GM21390 (cell line): ENCODE measurements around the gene MGST3.
"Not testable (repeated sequence)": the region's sequence is repeated elsewhere in the genome, so short reads cannot be mapped to it uniquely, and the experiment has no call there.

Experiments used
- ATAC-seq: cut with Tn5 transposase; IDR thresholded peaks from one replicate; pipeline ENCODE4 v1.9.1; 2021; ENCODE audit not compliant: unreplicated experiment

Gene MGST3

GRCh38 chr1:165648919-165649572 lies 18.0 kb downstream of the MGST3 start:
- no peak for ATAC-seq

GRCh38 chr1:165650981-165651625 lies 20.1 kb downstream of the MGST3 start:
- no peak for ATAC-seq

GRCh38 chr1:165658766-165659580 lies 27.9 kb downstream of the MGST3 start:
- ATAC-seq, result not testable (repeated sequence)

- ATAC-seq, result no peak
Observed at GRCh38 chr1:165659581-165659895, 28.5 kb downstream of the MGST3 start.

GRCh38 chr1:165661703-165662102 lies 30.7 kb downstream of the MGST3 start:
- no peak for ATAC-seq

GRCh38 chr1:165662186-165662585 lies 31.2 kb downstream of the MGST3 start:
- ATAC-seq, result no peak

GRCh38 chr1:165666152-165666825 lies 35.3 kb downstream of the MGST3 start:
- ATAC-seq, result no peak

GRCh38 chr1:165668184-165668583 lies 37.1 kb downstream of the MGST3 start:
- no peak for ATAC-seq

- no peak for ATAC-seq
Observed at GRCh38 chr1:165671526-165671925, 40.5 kb downstream of the MGST3 start.

- no peak for ATAC-seq
Observed at GRCh38 chr1:165674599-165674998, 43.6 kb downstream of the MGST3 start.

GRCh38 chr1:165675794-165676193 lies 44.8 kb downstream of the MGST3 start:
- no peak for ATAC-seq

GRCh38 chr1:165678509-165678908 lies 47.5 kb downstream of the MGST3 start:
- no peak for ATAC-seq

GRCh38 chr1:165679282-165680036 lies 48.4 kb downstream of the MGST3 start:
- no peak for ATAC-seq

GRCh38 chr1:165680303-165680702 lies 49.3 kb downstream of the MGST3 start:
- ATAC-seq, result no peak

GRCh38 chr1:165680773-165681172 lies 49.7 kb downstream of the MGST3 start:
- ATAC-seq, result not testable (repeated sequence)

GRCh38 chr1:165683848-165684485 lies 52.9 kb downstream of the MGST3 start:
- no peak for ATAC-seq

GRCh38 chr1:165686121-165686970 lies 55.3 kb downstream of the MGST3 start:
- ATAC-seq, result peak; percentile 84

GRCh38 chr1:165686971-165687433 lies 56.0 kb downstream of the MGST3 start:
- peak; percentile 41 for ATAC-seq

GRCh38 chr1:165688046-165688445 lies 57.0 kb downstream of the MGST3 start:
- ATAC-seq, result no peak
